ENCODE results near the gene AFTPH. TPM values are rescaled to one million over a fixed set of nuclear protein-coding genes. Genes with fewer than 3 reads are reported as not detected.

Gene AFTPH
- total and polyA plus RNA-seq, 9 of the 15 experiments (the other 6 are each of a cell fraction or from before 2014, with no cell fraction given): 8.0 to 26.2 (median 13.8) TPM

- H2AFZ ChIP-seq (ENCODE audit: low read depth, low read length): no peak overlapping the region
- H3K9ac ChIP-seq (ENCODE audit: insufficient read depth in 1 of 2, low read depth in 2 of 2, low read length in 2 of 2): no peak overlapping the region
- H3K4me2 ChIP-seq (ENCODE audit: insufficient read depth, low read length): no peak overlapping the region
- H3K27ac ChIP-seq (ENCODE audit: extremely low read depth, low read depth, low read length): no peak overlapping the region
- no TSS peak for BruUV-seq (replicated peaks)
- peaks cover 0 to 4% of the 10 kb centered on the region in 2 experiments; a peak in 3 of 5 replicates for H3K4me1 ChIP-seq (replicated peaks in 1 of 2; ENCODE audit: control insufficient read depth in 2 of 2, insufficient read depth in 2 of 2, low read length in 2 of 2)
- peaks cover 41% of the 10 kb centered on the region for H3K36me3 ChIP-seq (ENCODE audit: control insufficient read depth, insufficient read depth, low read length)
- H3K27me3 ChIP-seq (ENCODE audit: control insufficient read depth in 2 of 2, insufficient read depth in 2 of 2, low read length in 2 of 2): no peaks in the 10 kb centered on the region
- CTCF ChIA-PET (ENCODE audit: low intra/inter-chr PET ratio): no interaction called here
- POLR2A ChIA-PET: interaction anchor here (0.7 to 3.6 kb wide), 4 partner anchors 9 to 84 kb away, joined by 3 to 19 read pairs (median 7); no protein-coding TSS in a partner anchor
- WGBS (ENCODE audit: insufficient coverage, low coverage, missing lambda C conversion rate): 80% methylated on average over 7 of the region's 7 CpGs
- H3K4me3 ChIP-seq: no peak overlapping the region
- in situ Hi-C loops (cut with MboI) (no loop called here), intact Hi-C loops (cut with micrococcal nuclease) (loop anchor here (5.0 kb wide), 1 partner anchor 108 kb away; the partner anchor contains the start of gene AFTPH)
- FAIRE-seq (no peak), ATAC-seq (no peak), DNase-seq (ENCODE audit: extremely low read depth in 1 of 4, low spot score in 3 of 4) (no peak)
- H3K9me1 ChIP-seq (ENCODE audit: control insufficient read depth, insufficient read depth, low read length): no peaks in the 10 kb centered on the region
- no peaks in the 10 kb centered on the region for H4K20me1 ChIP-seq (replicated peaks; ENCODE audit: control insufficient read depth, insufficient read depth, low read length)
- H3K9me3 ChIP-seq (replicated peaks; ENCODE audit: control insufficient read depth, insufficient read depth, low read depth, low read length): no peaks in the 10 kb centered on the region
- H3K79me2 ChIP-seq (ENCODE audit: control insufficient read depth, insufficient read depth, low read length): peaks cover 17% of the 10 kb centered on the region; the same call in 2 of the 3 replicates
- TF ChIP-seq ZBTB17 (CRISPR knock-in tag; IDR thresholded peaks at IDR 0.05) (no peak), FIP1L1 (IDR thresholded peaks at IDR 0.05; ENCODE audit: low read depth, low read length, poor library complexity, severe bottlenecking) (no peak), E2F8 (IDR thresholded peaks at IDR 0.05; ENCODE audit: low read depth, partially characterized antibody) (no peak), POLR2B (IDR thresholded peaks at IDR 0.05; ENCODE audit: low read depth, partially characterized antibody) (no peak), AFF1 (IDR thresholded peaks at IDR 0.05; ENCODE audit: low read depth in 1 of 2, partially characterized antibody in 2 of 2) (no peak), MBD2 (IDR thresholded peaks at IDR 0.05; ENCODE audit: borderline replicate concordance, low read depth) (no peak)
- TF ChIP-seq, protein P1, sequence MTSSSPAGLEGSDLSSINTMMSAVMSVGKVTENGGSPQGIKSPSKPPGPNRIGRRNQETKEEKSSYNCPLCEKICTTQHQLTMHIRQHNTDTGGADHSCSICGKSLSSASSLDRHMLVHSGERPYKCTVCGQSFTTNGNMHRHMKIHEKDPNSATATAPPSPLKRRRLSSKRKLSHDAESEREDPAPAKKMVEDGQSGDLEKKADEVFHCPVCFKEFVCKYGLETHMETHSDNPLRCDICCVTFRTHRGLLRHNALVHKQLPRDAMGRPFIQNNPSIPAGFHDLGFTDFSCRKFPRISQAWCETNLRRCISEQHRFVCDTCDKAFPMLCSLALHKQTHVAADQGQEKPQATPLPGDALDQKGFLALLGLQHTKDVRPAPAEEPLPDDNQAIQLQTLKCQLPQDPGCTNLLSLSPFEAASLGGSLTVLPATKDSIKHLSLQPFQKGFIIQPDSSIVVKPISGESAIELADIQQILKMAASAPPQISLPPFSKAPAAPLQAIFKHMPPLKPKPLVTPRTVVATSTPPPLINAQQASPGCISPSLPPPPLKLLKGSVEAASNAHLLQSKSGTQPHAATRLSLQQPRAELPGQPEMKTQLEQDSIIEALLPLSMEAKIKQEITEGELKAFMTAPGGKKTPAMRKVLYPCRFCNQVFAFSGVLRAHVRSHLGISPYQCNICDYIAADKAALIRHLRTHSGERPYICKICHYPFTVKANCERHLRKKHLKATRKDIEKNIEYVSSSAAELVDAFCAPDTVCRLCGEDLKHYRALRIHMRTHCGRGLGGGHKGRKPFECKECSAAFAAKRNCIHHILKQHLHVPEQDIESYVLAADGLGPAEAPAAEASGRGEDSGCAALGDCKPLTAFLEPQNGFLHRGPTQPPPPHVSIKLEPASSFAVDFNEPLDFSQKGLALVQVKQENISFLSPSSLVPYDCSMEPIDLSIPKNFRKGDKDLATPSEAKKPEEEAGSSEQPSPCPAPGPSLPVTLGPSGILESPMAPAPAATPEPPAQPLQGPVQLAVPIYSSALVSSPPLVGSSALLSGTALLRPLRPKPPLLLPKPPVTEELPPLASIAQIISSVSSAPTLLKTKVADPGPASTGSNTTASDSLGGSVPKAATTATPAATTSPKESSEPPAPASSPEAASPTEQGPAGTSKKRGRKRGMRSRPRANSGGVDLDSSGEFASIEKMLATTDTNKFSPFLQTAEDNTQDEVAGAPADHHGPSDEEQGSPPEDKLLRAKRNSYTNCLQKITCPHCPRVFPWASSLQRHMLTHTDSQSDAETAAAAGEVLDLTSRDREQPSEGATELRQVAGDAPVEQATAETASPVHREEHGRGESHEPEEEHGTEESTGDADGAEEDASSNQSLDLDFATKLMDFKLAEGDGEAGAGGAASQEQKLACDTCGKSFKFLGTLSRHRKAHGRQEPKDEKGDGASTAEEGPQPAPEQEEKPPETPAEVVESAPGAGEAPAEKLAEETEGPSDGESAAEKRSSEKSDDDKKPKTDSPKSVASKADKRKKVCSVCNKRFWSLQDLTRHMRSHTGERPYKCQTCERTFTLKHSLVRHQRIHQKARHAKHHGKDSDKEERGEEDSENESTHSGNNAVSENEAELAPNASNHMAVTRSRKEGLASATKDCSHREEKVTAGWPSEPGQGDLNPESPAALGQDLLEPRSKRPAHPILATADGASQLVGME (CRISPR knock-in tag; IDR thresholded peaks at IDR 0.05): no peak
These were observed 105.7 kb downstream of the AFTPH start for GRCh38 chr2:64629875-64630274.

All from K562 (cell line).